HEK293T (cell line): ENCODE measurements around the gene TPP1.

Experiments used
- BHLHE40 ChIP-seq: fragments of 450-650 bp; IDR thresholded peaks from 2 replicates; pipeline ENCODE4 v1.6.1; 2016; ENCODE audit warnings: mild to moderate bottlenecking, moderate library complexity, borderline replicate concordance
- CTBP1 ChIP-seq: fragments of 450-650 bp; IDR thresholded peaks from 2 replicates; pipeline ENCODE4 v1.6.1; 2016; ENCODE audit warnings: borderline replicate concordance
- ELF4 ChIP-seq: fragments of 450-650 bp; IDR thresholded peaks from 2 replicates; pipeline ENCODE4 v1.6.1; 2017; ENCODE audit warnings: antibody characterized with exemption
- FOXK2 ChIP-seq: fragments of 450-650 bp; IDR thresholded peaks from 2 replicates; pipeline ENCODE4 v1.6.1; 2016; ENCODE audit warnings: mild to moderate bottlenecking
- FOXM1 ChIP-seq: fragments of 450-650 bp; IDR thresholded peaks from 2 replicates; pipeline ENCODE4 v1.6.1; 2017; ENCODE audit warnings: mild to moderate bottlenecking, borderline replicate concordance
- SP1 ChIP-seq: fragments of 450-650 bp; IDR thresholded peaks from 2 replicates; pipeline ENCODE4 v1.6.1; 2017
- TARDBP ChIP-seq: fragments of 450-650 bp; IDR thresholded peaks from 2 replicates; pipeline ENCODE4 v1.6.1; 2016
- ZNF384 ChIP-seq: fragments of 450-650 bp; IDR thresholded peaks from 2 replicates; pipeline ENCODE4 v1.6.1; 2016
- TF ChIP-seq, protein P1 (sequence below): fragments of 450-650 bp; IDR thresholded peaks from 2 replicates; pipeline ENCODE4 v1.6.1; 2016

DNA sequence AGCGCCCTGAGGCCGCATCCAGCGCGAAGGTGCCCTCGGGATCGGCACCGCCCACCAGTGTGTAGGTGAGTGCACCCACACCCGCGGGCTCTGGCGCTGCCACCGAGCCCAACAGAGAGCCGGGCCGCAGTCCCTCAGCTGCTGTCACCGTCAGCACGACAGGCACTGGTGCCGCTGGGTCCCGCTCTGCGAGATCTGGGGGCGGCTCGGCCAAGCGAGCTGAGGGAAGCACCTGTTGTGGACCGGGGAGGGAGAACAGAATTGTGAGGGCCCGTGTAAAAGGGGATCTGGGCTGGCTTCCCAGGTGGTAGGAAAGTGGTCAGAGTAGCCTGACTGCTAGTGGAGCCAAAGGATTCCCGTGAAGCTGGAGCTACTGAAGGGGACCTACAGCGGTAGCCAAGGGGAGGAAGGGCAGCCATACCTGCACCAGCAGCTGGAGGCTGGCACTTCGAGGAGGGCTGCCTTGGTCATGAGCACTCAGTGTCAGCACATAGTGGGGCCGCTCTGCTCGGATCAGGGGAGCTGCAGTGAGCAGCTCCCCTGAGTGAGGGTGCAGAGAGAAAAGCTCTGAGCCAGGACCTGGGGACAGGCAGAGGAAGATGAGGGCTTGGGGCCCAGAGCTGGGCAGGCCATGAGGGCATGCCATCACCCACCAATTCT is 11.5 kb upstream of the TPP1 start:
- no peak for TF ChIP-seq TARDBP
- no peak for TF ChIP-seq ZNF384
- TF ChIP-seq SP1: no peak
- no peak for TF ChIP-seq FOXM1
- TF ChIP-seq CTBP1: no peak
- no peak for TF ChIP-seq ELF4
- TF ChIP-seq, protein P1, sequence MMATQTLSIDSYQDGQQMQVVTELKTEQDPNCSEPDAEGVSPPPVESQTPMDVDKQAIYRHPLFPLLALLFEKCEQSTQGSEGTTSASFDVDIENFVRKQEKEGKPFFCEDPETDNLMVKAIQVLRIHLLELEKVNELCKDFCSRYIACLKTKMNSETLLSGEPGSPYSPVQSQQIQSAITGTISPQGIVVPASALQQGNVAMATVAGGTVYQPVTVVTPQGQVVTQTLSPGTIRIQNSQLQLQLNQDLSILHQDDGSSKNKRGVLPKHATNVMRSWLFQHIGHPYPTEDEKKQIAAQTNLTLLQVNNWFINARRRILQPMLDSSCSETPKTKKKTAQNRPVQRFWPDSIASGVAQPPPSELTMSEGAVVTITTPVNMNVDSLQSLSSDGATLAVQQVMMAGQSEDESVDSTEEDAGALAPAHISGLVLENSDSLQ: no peak
- TF ChIP-seq BHLHE40: no peak
- no peak for TF ChIP-seq FOXK2
